Tibial nerve (tissue), 3 donors: ENCODE measurements around the gene RPS6KA6.

ENCODE experiments used
- CTCF ChIP-seq, 5 experiments: fragments of 200-600 bp in 3 of 5; fragments of 450-650 bp in 2 of 5; sonication (generic) in 3 of 5; IDR thresholded peaks; one replicate each; pipeline ENCODE4 v1.5.1; 2016 to 2019; ENCODE audit warnings: antibody characterized with exemption in 5 of 5, mild to moderate bottlenecking in 3 of 5, moderate library complexity in 2 of 5
- POLR2A ChIP-seq, 2 donors: fragments of 450-650 bp; IDR thresholded peaks; one replicate each; pipeline ENCODE4 v1.6.1; 2017; ENCODE audit warnings: antibody characterized with exemption in 2 of 2, mild to moderate bottlenecking in 2 of 2, moderate library complexity in 2 of 2

GRCh38 chrX:84219551-84219950 lies 31.6 kb upstream of the RPS6KA6 start:
- TF ChIP-seq CTCF (IDR thresholded peaks at IDR 0.05) (no peak), POLR2A (IDR thresholded peaks at IDR 0.05) (no peak)
